Activated CD8-positive, alpha-beta memory T cell treated with anti-CD3 and anti-CD28 coated beads, Interleukin-2, amount 10 ng/mL, durations not matched to agents 7 days and 5 days (primary cell): ENCODE data around the gene ATXN7L1. TPM values are rescaled to one million over a fixed set of nuclear protein-coding genes. Genes with fewer than 3 reads are reported as not detected.

Source experiments
- ATAC-seq: fragments of 150-1000 bp; cut with Tn5 transposase; one replicate; pipeline ENCODE4 v1.10.0; 2021; ENCODE audit warnings: moderate library complexity
- CTCF ChIA-PET: fragments of 350-600 bp; sonication (Branson Sonifier 250); formaldehyde crosslinking; loops from one replicate; lab custom pipeline; 2021; ENCODE audit warnings: antibody characterized with exemption; lab: Charles Lee
- DNase-seq: peaks from one replicate; pipeline ENCODE4 v3.0.0-alpha.2; 2020
- H3K27ac Mint-ChIP-seq: one replicate; pipeline ENCODE4 v1.8.0; 2021; ENCODE audit warnings: mild to moderate bottlenecking, mixed read lengths
- H3K27me3 Mint-ChIP-seq: one replicate; pipeline ENCODE4 v1.8.0; 2021; ENCODE audit warnings: mixed read lengths
- H3K36me3 Mint-ChIP-seq: one replicate; pipeline ENCODE4 v1.8.0; 2021; ENCODE audit warnings: mild to moderate bottlenecking, mixed read lengths
- H3K4me1 Mint-ChIP-seq: one replicate; pipeline ENCODE4 v1.8.0; 2021; ENCODE audit warnings: mixed read lengths
- H3K4me3 Mint-ChIP-seq: one replicate; pipeline ENCODE4 v1.8.0; 2021; ENCODE audit warnings: mild to moderate bottlenecking, moderate library complexity, mixed read lengths
- H3K9me3 Mint-ChIP-seq: one replicate; pipeline ENCODE4 v1.8.0; 2022; ENCODE audit warnings: low read depth, mixed read lengths
- total RNA-seq, 2 experiments: library from RNA; stranded (reverse); gene quantifications; one replicate each; pipeline ENCODE4 v1.2.3, GENCODE V29; 2021

The ATXN7L1 gene
- total RNA-seq, 2 experiments from 2014 or later, result 4.2 to 9.1 TPM

DNA sequence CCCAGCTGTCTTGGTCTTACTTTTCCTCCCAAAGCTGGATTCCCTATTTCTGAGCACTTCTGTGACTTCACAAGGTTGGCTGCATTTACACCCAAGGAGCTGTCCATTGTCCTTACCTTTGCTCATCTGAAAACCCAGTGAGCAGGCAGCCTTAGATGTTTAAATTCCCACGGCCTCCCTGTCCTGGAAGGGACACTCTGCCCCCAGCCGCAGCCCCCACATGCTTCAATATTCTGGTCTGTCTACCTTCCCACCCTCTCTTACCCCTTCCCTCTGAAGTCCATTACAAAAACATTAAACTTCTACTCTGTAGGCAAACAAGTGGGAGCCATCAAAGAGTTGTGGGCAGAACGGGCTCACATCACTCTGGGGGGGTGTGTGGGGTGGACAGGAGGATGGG is 221.3 kb downstream of the ATXN7L1 start:
- H3K36me3 Mint-ChIP-seq, result peaks cover 1% of the 10 kb centered on the region
- H3K4me1 Mint-ChIP-seq, result peaks cover 8% of the 10 kb centered on the region
- no peak overlapping the region for H3K4me3 Mint-ChIP-seq
- DNase-seq, result no peak
- H3K27ac Mint-ChIP-seq, result no peak overlapping the region
- ATAC-seq, result no peak
- CTCF ChIA-PET, result interaction anchor here (0.7 to 4.1 kb wide), 2 partner anchors 17 to 221 kb away, joined by 3 to 44 read pairs; no protein-coding TSS in a partner anchor
- no peaks in the 10 kb centered on the region for H3K9me3 Mint-ChIP-seq
- no peaks in the 10 kb centered on the region for H3K27me3 Mint-ChIP-seq

GRCh38 chr7:105654095-105654686 is 222.2 kb downstream of the ATXN7L1 start:
- Mint-ChIP-seq H3K36me3 (no peaks in the 10 kb centered on the region), H3K27me3 (no peaks in the 10 kb centered on the region), H3K9me3 (no peaks in the 10 kb centered on the region), H3K4me1 (peaks cover 12% of the 10 kb centered on the region), H3K27ac (no peak overlapping the region), H3K4me3 (no peak overlapping the region)
- DNase-seq (no peak), ATAC-seq (no peak)
- CTCF ChIA-PET, result interaction anchor here (0.7 to 4.1 kb wide), 3 partner anchors 18 to 222 kb away, joined by 3 to 44 read pairs (median 9); no protein-coding TSS in a partner anchor

DNA sequence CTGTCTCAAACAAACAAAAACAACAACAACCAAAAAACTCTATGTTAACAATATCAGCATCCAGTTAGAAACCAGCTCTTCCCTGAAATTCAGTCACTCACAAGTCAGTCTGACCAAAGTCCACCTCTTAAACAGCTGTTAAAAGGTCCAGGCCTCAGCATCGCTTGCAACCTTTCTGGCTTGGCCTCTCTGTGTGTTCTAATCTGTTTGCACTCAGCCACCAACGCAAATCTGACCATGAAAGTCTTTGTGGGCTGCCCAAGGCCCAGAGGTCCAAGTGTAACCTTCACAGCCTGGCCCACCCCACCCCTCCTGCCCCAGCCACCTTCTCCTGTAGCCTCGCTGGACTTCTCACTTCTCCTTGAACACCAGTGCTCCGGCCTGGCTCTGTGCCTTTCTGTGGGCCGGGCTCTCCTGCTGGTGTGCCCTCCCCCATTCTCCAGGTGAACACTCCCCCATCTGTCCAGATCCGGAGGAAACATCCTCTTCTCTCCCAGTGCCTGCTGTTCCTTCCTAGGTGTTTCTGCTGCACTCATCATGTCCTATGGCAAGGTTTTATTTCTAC is 222.9 kb downstream of the ATXN7L1 start:
- Mint-ChIP-seq H3K36me3 (no peaks in the 10 kb centered on the region), H3K27me3 (no peaks in the 10 kb centered on the region), H3K9me3 (no peaks in the 10 kb centered on the region), H3K27ac (no peak overlapping the region), H3K4me3 (no peak overlapping the region), H3K4me1 (peaks cover 16% of the 10 kb centered on the region)
- ATAC-seq, result no peak
- DNase-seq, result no peak
- CTCF ChIA-PET, result interaction anchor here (1.4 to 3.0 kb wide), 5 partner anchors 38 to 390 kb away, joined by 4 to 18 read pairs (median 6); no protein-coding TSS in a partner anchor

- Mint-ChIP-seq H3K36me3 (no peaks in the 10 kb centered on the region), H3K27me3 (no peaks in the 10 kb centered on the region), H3K4me1 (peaks cover 16% of the 10 kb centered on the region), H3K4me3 (no peak overlapping the region), H3K9me3 (no peaks in the 10 kb centered on the region), H3K27ac (no peak overlapping the region)
- peak; percentile 87 for ATAC-seq
- DNase-seq, result peak; percentile 74
- CTCF ChIA-PET, result interaction anchor here (0.6 to 3.0 kb wide), 19 partner anchors 10 to 503 kb away, joined by 3 to 18 read pairs (median 4); no protein-coding TSS in a partner anchor
Measured at GRCh38 chr7:105652359-105652993, 223.9 kb downstream of the ATXN7L1 start.

- H3K27ac Mint-ChIP-seq, result no peak overlapping the region
- H3K4me3 Mint-ChIP-seq, result no peak overlapping the region
- H3K9me3 Mint-ChIP-seq, result no peaks in the 10 kb centered on the region
- ATAC-seq (no peak), DNase-seq (no peak)
- CTCF ChIA-PET, result interaction anchor here (0.6 to 3.0 kb wide), 11 partner anchors 11 to 391 kb away, joined by 3 to 18 read pairs (median 4); no protein-coding TSS in a partner anchor
- H3K36me3 Mint-ChIP-seq, result no peaks in the 10 kb centered on the region
- peaks cover 14% of the 10 kb centered on the region for H3K4me1 Mint-ChIP-seq
- no peaks in the 10 kb centered on the region for H3K27me3 Mint-ChIP-seq
Measured at GRCh38 chr7:105651798-105652197, 224.6 kb downstream of the ATXN7L1 start.

DNA sequence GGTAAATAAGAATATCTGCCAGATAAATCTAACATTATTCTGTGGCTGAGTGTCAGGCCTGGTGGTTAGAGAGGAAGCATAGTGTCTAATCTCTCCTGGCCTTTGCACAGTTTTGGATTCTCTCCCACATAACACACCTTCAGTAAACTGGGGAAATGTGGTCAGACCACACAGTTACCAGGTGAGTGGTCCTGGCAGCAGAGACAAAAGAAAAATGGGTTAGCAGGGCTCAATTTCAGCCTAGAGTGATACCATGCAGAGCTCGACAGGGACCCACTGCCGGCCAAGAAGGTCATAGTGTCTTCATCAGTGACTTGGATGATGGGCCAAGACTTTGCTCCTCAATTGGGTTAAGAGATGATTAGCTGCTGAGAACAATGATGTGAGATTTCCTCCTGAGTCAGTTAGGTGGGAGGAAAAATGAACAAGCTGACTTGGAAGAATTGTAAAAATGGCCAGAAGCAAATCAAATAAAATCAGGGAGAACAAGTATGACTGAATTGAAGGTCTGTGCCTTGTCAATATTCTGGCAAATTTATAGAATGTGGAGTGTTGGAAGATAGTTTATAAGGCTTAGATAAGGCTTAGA is 225.9 kb downstream of the ATXN7L1 start:
- DNase-seq (no peak), ATAC-seq (no peak)
- Mint-ChIP-seq H3K9me3 (no peaks in the 10 kb centered on the region), H3K27me3 (no peaks in the 10 kb centered on the region), H3K36me3 (no peaks in the 10 kb centered on the region), H3K27ac (no peak overlapping the region), H3K4me3 (no peak overlapping the region), H3K4me1 (peaks cover 14% of the 10 kb centered on the region)
- CTCF ChIA-PET, result interaction anchor here (0.5 kb wide), 1 partner anchor 24 kb away, joined by 3 read pairs; no protein-coding TSS in a partner anchor

GRCh38 chr7:105649727-105650381 is 226.5 kb downstream of the ATXN7L1 start:
- Mint-ChIP-seq H3K27ac (no peak overlapping the region), H3K27me3 (no peaks in the 10 kb centered on the region), H3K9me3 (no peaks in the 10 kb centered on the region), H3K4me1 (peaks cover 14% of the 10 kb centered on the region), H3K4me3 (no peak overlapping the region), H3K36me3 (no peaks in the 10 kb centered on the region)
- DNase-seq, result no peak
- CTCF ChIA-PET, result interaction anchor here (1.2 kb wide), 1 partner anchor 110 kb away, joined by 4 read pairs; no protein-coding TSS in a partner anchor
- ATAC-seq, result no peak

GRCh38 chr7:105648561-105649401 is 227.6 kb downstream of the ATXN7L1 start:
- H3K9me3 Mint-ChIP-seq, result no peaks in the 10 kb centered on the region
- no peak overlapping the region for H3K4me3 Mint-ChIP-seq
- no peak overlapping the region for H3K27ac Mint-ChIP-seq
- no peak for DNase-seq
- peaks cover 14% of the 10 kb centered on the region for H3K4me1 Mint-ChIP-seq
- ATAC-seq, result no peak
- H3K27me3 Mint-ChIP-seq, result no peaks in the 10 kb centered on the region
- CTCF ChIA-PET, result interaction anchor here (1.2 kb wide), 1 partner anchor 111 kb away, joined by 4 read pairs; no protein-coding TSS in a partner anchor
- no peaks in the 10 kb centered on the region for H3K36me3 Mint-ChIP-seq

DNA sequence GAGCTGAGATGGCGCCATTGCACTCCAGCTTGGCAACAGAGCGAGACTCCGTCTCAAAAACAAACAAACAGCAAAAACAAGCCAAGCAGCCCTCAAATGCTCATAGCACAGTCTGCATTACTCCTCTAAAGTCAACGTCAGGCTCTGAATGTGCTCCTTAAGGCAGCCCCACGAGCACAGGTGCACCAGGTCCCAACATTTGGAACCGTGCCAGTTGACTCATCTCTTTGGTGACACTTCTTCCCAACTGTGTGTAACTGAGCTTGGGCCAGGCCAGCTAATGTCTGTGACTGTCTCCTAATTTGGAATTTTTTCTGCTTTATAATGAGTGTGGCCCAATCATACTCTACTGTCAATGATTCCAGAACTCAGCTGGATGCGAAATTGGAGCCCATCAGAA is 228.8 kb downstream of the ATXN7L1 start:
- ATAC-seq (no peak), DNase-seq (no peak)
- no peaks in the 10 kb centered on the region for H3K9me3 Mint-ChIP-seq
- no peak overlapping the region for H3K27ac Mint-ChIP-seq
- H3K4me3 Mint-ChIP-seq, result no peak overlapping the region
- CTCF ChIA-PET, result interaction anchor here (1.5 kb wide), 1 partner anchor 9 kb away, joined by 7 read pairs; no protein-coding TSS in a partner anchor
- no peaks in the 10 kb centered on the region for H3K27me3 Mint-ChIP-seq
- no peaks in the 10 kb centered on the region for H3K36me3 Mint-ChIP-seq
- H3K4me1 Mint-ChIP-seq, result peaks cover 14% of the 10 kb centered on the region

- Mint-ChIP-seq H3K9me3 (no peaks in the 10 kb centered on the region), H3K4me1 (peaks cover 6% of the 10 kb centered on the region), H3K27me3 (no peaks in the 10 kb centered on the region), H3K36me3 (no peaks in the 10 kb centered on the region), H3K4me3 (no peak overlapping the region), H3K27ac (no peak overlapping the region)
- CTCF ChIA-PET, result interaction anchor here (1.6 kb wide), 1 partner anchor 12 kb away, joined by 7 read pairs; no protein-coding TSS in a partner anchor
- DNase-seq (no peak), ATAC-seq (no peak)
Measured at GRCh38 chr7:105644937-105645336, 231.5 kb downstream of the ATXN7L1 start.

DNA sequence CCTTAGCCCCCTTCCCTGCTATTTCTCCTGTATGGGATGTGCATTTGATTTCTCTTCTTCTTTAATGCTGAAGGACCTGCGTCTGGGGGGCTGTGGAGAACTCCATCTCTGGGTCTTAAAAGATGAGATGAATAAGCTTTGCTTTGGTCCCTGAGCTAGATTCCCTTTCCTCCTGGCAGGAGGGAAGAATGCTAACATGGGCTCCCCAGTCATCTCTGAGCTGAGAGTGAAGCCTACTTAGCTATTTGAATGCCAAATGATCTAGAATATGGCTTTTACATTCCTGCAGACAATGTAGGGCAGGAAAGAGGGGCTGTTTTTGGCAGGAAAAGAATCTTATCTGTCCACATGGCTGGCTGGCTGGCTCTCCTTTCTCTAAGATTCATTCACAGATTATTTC is 232.5 kb downstream of the ATXN7L1 start:
- Mint-ChIP-seq H3K4me1 (peaks cover under 1% of the 10 kb centered on the region), H3K27ac (no peak overlapping the region), H3K36me3 (no peaks in the 10 kb centered on the region), H3K4me3 (no peak overlapping the region), H3K27me3 (no peaks in the 10 kb centered on the region), H3K9me3 (no peaks in the 10 kb centered on the region)
- CTCF ChIA-PET, result interaction anchor here (0.5 to 1.6 kb wide), 2 partner anchors 13 to 376 kb away, joined by 3 to 7 read pairs; no protein-coding TSS in a partner anchor
- DNase-seq (no peak), ATAC-seq (no peak)

- Mint-ChIP-seq H3K4me1 (no peaks in the 10 kb centered on the region), H3K36me3 (peaks cover 1% of the 10 kb centered on the region), H3K27me3 (no peaks in the 10 kb centered on the region), H3K9me3 (no peaks in the 10 kb centered on the region), H3K27ac (no peak overlapping the region), H3K4me3 (no peak overlapping the region)
- no peak for DNase-seq
- ATAC-seq, result no peak
- CTCF ChIA-PET, result interaction anchor here (0.5 to 1.6 kb wide), 2 partner anchors 14 to 376 kb away, joined by 3 to 7 read pairs; no protein-coding TSS in a partner anchor
Measured at GRCh38 chr7:105643384-105643783, 233.0 kb downstream of the ATXN7L1 start.
